Endometrium (tissue), 2 donors: ENCODE data around the gene STRN3.
A peak's percentile ranks its signal among the peaks of the same experiment; 100 is the strongest.
"Not testable (repeated sequence)": the region's sequence is repeated elsewhere in the genome, so short reads cannot be mapped to it uniquely, and the experiment has no call there.

Experiments
- FAIRE-seq: peaks from 2 replicates; lab custom pipeline; 2012; peaks lifted over from hg19 to GRCh38; lab: Jason Lieb, UNC
- donor health status: control.
- donor health status: control.

STRN3 gene

GRCh38 chr14:30969796-30970195, 56.4 kb downstream of the STRN3 start:
- not testable (repeated sequence) for FAIRE-seq

GRCh38 chr14:30967364-30968098, 58.6 kb downstream of the STRN3 start:
- not testable (repeated sequence) for FAIRE-seq

- no peak for FAIRE-seq
These were observed 59.5 kb downstream of the STRN3 start for GRCh38 chr14:30966415-30967363.

GRCh38 chr14:30965861-30966260, 60.3 kb downstream of the STRN3 start:
- not testable (repeated sequence) for FAIRE-seq

- not testable (repeated sequence) for FAIRE-seq
These were observed 63.6 kb downstream of the STRN3 start for GRCh38 chr14:30962537-30962936.

- no peak for FAIRE-seq
These were observed 64.8 kb downstream of the STRN3 start for GRCh38 chr14:30961330-30961729.

GRCh38 chr14:30960216-30960615, 66.0 kb downstream of the STRN3 start:
- no peak for FAIRE-seq

GRCh38 chr14:30958555-30959407, 67.4 kb downstream of the STRN3 start:
- no peak for FAIRE-seq

- no peak for FAIRE-seq
These were observed 68.3 kb downstream of the STRN3 start for GRCh38 chr14:30957813-30958370.

GRCh38 chr14:30949651-30950050, 76.5 kb downstream of the STRN3 start:
- no peak for FAIRE-seq

GRCh38 chr14:30943694-30944093, 82.5 kb downstream of the STRN3 start:
- FAIRE-seq = no peak

- FAIRE-seq = no peak
These were observed 85.3 kb downstream of the STRN3 start for GRCh38 chr14:30940886-30941285.

GRCh38 chr14:30938617-30939016, 87.6 kb downstream of the STRN3 start:
- peak; percentile 8 for FAIRE-seq

GRCh38 chr14:30935445-30935844, 90.7 kb downstream of the STRN3 start:
- no peak for FAIRE-seq

- FAIRE-seq = not testable (repeated sequence)
These were observed 92.2 kb downstream of the STRN3 start for GRCh38 chr14:30933937-30934336.

GRCh38 chr14:30928462-30928861, 97.7 kb downstream of the STRN3 start:
- no peak for FAIRE-seq

GRCh38 chr14:30925254-30925653, 100.9 kb downstream of the STRN3 start:
- no peak for FAIRE-seq

- FAIRE-seq = no peak
These were observed 104.4 kb downstream of the STRN3 start for GRCh38 chr14:30921788-30922187.

GRCh38 chr14:30921305-30921704, 104.9 kb downstream of the STRN3 start:
- FAIRE-seq = no peak

GRCh38 chr14:30915596-30915995, 110.6 kb downstream of the STRN3 start:
- FAIRE-seq = peak; percentile 70

GRCh38 chr14:30914812-30915211, 111.4 kb downstream of the STRN3 start:
- peak; percentile 43 for FAIRE-seq

- no peak for FAIRE-seq
These were observed 117.4 kb downstream of the STRN3 start for GRCh38 chr14:30908826-30909225.
